22Rv1 (cell line): Measurements from ENCODE around the gene DENND4B.
A peak's percentile ranks its signal among the peaks of the same experiment; 100 is the strongest.

Experiments used
- H3K27ac ChIP-seq: fragments of 450-650 bp; 2 replicates; pipeline ENCODE4 v1.5.1; 2017
- CTCF ChIP-seq: fragments of 450-650 bp; IDR thresholded peaks from 2 replicates; pipeline ENCODE4 v1.5.1; 2017; ENCODE audit warnings: mild to moderate bottlenecking
- ZFX ChIP-seq: fragments of 450-650 bp; IDR thresholded peaks from 2 replicates; pipeline ENCODE4 v1.6.1; 2017; ENCODE audit warnings: antibody characterized with exemption, borderline replicate concordance

Gene DENND4B

GRCh38 chr1:153968000-153968363 is 21.5 kb upstream of the DENND4B start:
- peak overlapping the region; percentile 100 for H3K27ac ChIP-seq
- TF ChIP-seq ZFX (no peak), CTCF (peak; percentile 21; the same call in 1 of the 2 replicates)

GRCh38 chr1:153967107-153967999 is 20.8 kb upstream of the DENND4B start, which contains the start of gene CREB3L4:
TSS of gene CREB3L4 (plus strand) at chr1:153967902. CDS start at chr1:153968526, 624 bp downstream.
- TF ChIP-seq ZFX (no peak), CTCF (peak; percentile 75)

GRCh38 chr1:153963850-153964331 is 17.4 kb upstream of the DENND4B start:
- no peak for TF ChIP-seq ZFX
- no peak for TF ChIP-seq CTCF
- peak overlapping the region; percentile 100 for H3K27ac ChIP-seq

More at GRCh38 chr1:153967107-153967999, 20.8 kb upstream of the DENND4B start, which contains the start of gene CREB3L4:
- peak within 1 kb of the TSS; percentile 100 for H3K27ac ChIP-seq

GRCh38 chr1:153963030-153963849 is 16.7 kb upstream of the DENND4B start, which contains the start of gene SLC39A1:
TSS of gene SLC39A1 (minus strand) at chr1:153963537. CDS start at chr1:153962715, 822 bp downstream.
- TF ChIP-seq ZFX = no peak
- TF ChIP-seq CTCF = no peak
- H3K27ac ChIP-seq = peak within 1 kb of the TSS; percentile 100

- H3K27ac ChIP-seq = peak overlapping the region; percentile 100
- TF ChIP-seq ZFX (no peak), CTCF (no peak)
These were observed 15.8 kb upstream of the DENND4B start for GRCh38 chr1:153962088-153963029.

- peak overlapping the region; percentile 100 for H3K27ac ChIP-seq
- TF ChIP-seq ZFX (no peak), CTCF (no peak)
These were observed 14.9 kb upstream of the DENND4B start for GRCh38 chr1:153961421-153961820.
